GM21619 (cell line): ENCODE data around the gene RAP2A.

Experiments
- ATAC-seq: cut with Tn5 transposase; IDR thresholded peaks from one replicate; pipeline ENCODE4 v1.9.1; 2021; ENCODE audit not compliant: unreplicated experiment

Gene RAP2A

GRCh38 chr13:97422118-97423054, 11.6 kb upstream of the RAP2A start:
- ATAC-seq, result no peak

GRCh38 chr13:97423300-97424045, 10.5 kb upstream of the RAP2A start:
- ATAC-seq, result no peak

GRCh38 chr13:97425590-97425989, 8.4 kb upstream of the RAP2A start:
- ATAC-seq, result no peak

GRCh38 chr13:97426695-97427094, 7.3 kb upstream of the RAP2A start:
- no peak for ATAC-seq

- ATAC-seq, result no peak
Observed at GRCh38 chr13:97429681-97430081, 4.3 kb upstream of the RAP2A start.

GRCh38 chr13:97430296-97430695, 3.7 kb upstream of the RAP2A start:
- no peak for ATAC-seq

- ATAC-seq, result no peak
Observed at GRCh38 chr13:97431171-97431764, 2.7 kb upstream of the RAP2A start.

- ATAC-seq, result no peak
Observed at GRCh38 chr13:97432232-97432916, 1.6 kb upstream of the RAP2A start.

- ATAC-seq, result peak; percentile 77
Observed at GRCh38 chr13:97432917-97433726, 847 bp upstream of the RAP2A start.

GRCh38 chr13:97434397-97435201, 630 bp downstream of the RAP2A start:
- peak; percentile 1 for ATAC-seq

GRCh38 chr13:97435323-97435722, 1.4 kb downstream of the RAP2A start:
- ATAC-seq, result no peak

- ATAC-seq, result no peak
Observed at GRCh38 chr13:97435794-97436193, 1.8 kb downstream of the RAP2A start.

- ATAC-seq, result no peak
Observed at GRCh38 chr13:97436845-97437244, 2.9 kb downstream of the RAP2A start.

- ATAC-seq, result no peak
Observed at GRCh38 chr13:97437729-97438128, 3.8 kb downstream of the RAP2A start.

GRCh38 chr13:97438856-97439595, 5.1 kb downstream of the RAP2A start:
- ATAC-seq, result no peak

- ATAC-seq, result no peak
Observed at GRCh38 chr13:97440598-97441170, 6.7 kb downstream of the RAP2A start.

GRCh38 chr13:97441368-97441767, 7.4 kb downstream of the RAP2A start:
- ATAC-seq, result peak; percentile 51

GRCh38 chr13:97445522-97446187, 11.7 kb downstream of the RAP2A start:
- no peak for ATAC-seq
